HFFc6 (cell line): Measurements from ENCODE around the gene C2orf69. TPM values are rescaled to one million over a fixed set of nuclear protein-coding genes. Genes with fewer than 3 reads are reported as not detected.
A peak's percentile ranks its signal among the peaks of the same experiment; 100 is the strongest.

Experiments used
- DNase-seq: peaks from one replicate; pipeline ENCODE4 v3.0.0-alpha.2; 2018
- H3K27ac Mint-ChIP-seq: 2 replicates; pipeline ENCODE4 v1.8.0; 2020; ENCODE audit warnings: mild to moderate bottlenecking, mixed read lengths
- H3K27me3 Mint-ChIP-seq: 2 replicates; pipeline ENCODE4 v1.8.0; 2021; ENCODE audit warnings: mild to moderate bottlenecking, moderate library complexity, mixed read lengths; ENCODE audit not compliant: insufficient read depth
- H3K36me3 Mint-ChIP-seq: 2 replicates; pipeline ENCODE4 v1.8.0; 2021; ENCODE audit warnings: low read depth, mixed read lengths
- H3K4me1 Mint-ChIP-seq: 2 replicates; pipeline ENCODE4 v1.8.0; 2020; ENCODE audit warnings: low read depth, mixed read lengths
- H3K4me3 Mint-ChIP-seq: 2 replicates; pipeline ENCODE4 v1.8.0; 2020; ENCODE audit warnings: mild to moderate bottlenecking, moderate library complexity, mixed read lengths
- H3K9me3 Mint-ChIP-seq: 2 replicates; pipeline ENCODE4 v1.8.0; 2020; ENCODE audit warnings: mild to moderate bottlenecking, mixed read lengths
- total RNA-seq, 6 experiments: library from RNA; stranded (reverse); fragmentation: NEBNext Ultra II Directional; extraction: Animal tissue kit (Norgen Biotek cat#: 25700); gene quantifications; 2 replicates in 1 of 6; 3 replicates in 5 of 6; pipeline ENCODE4 v1.2.3, GENCODE V29; 2021
- TF ChIP-seq, protein P1 (sequence below): fragments of 200-600 bp; sonication (generic); IDR thresholded peaks from 2 replicates; pipeline ENCODE4 v1.5.0; 2021; ENCODE audit warnings: antibody characterized with exemption, mild to moderate bottlenecking

The C2orf69 gene
- total RNA-seq, 6 experiments from 2014 or later: 11.8 to 15.2 (median 14.4) TPM

DNA sequence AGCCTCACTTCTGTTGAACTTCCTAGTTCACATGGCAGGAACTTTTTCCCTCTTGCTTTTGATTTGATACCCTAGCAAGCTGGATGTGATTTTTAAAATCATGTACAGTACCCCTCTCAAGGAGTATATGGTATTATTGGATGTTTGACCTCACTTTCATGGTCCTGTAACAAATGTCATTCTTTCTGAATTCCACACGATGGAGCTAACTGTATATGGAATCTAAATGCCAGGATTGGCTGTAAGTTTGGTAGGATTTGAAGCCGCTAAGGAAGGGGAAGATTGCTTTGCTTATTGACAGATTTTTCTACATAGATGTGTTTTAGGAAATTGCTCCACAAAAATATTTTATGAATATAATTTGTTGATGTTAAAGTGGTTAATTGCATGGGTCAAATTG is 62.6 kb downstream of the C2orf69 start:
- no peaks in the 10 kb centered on the region for H3K27me3 Mint-ChIP-seq
- no peak overlapping the region for H3K4me3 Mint-ChIP-seq
- no peaks in the 10 kb centered on the region for H3K9me3 Mint-ChIP-seq
- no peak overlapping the region for H3K27ac Mint-ChIP-seq
- peaks cover 19% of the 10 kb centered on the region for H3K4me1 Mint-ChIP-seq
- no peaks in the 10 kb centered on the region for H3K36me3 Mint-ChIP-seq
- DNase-seq: peak; percentile 22
- TF ChIP-seq, protein P1, sequence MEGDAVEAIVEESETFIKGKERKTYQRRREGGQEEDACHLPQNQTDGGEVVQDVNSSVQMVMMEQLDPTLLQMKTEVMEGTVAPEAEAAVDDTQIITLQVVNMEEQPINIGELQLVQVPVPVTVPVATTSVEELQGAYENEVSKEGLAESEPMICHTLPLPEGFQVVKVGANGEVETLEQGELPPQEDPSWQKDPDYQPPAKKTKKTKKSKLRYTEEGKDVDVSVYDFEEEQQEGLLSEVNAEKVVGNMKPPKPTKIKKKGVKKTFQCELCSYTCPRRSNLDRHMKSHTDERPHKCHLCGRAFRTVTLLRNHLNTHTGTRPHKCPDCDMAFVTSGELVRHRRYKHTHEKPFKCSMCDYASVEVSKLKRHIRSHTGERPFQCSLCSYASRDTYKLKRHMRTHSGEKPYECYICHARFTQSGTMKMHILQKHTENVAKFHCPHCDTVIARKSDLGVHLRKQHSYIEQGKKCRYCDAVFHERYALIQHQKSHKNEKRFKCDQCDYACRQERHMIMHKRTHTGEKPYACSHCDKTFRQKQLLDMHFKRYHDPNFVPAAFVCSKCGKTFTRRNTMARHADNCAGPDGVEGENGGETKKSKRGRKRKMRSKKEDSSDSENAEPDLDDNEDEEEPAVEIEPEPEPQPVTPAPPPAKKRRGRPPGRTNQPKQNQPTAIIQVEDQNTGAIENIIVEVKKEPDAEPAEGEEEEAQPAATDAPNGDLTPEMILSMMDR: peak; percentile 78

DNA sequence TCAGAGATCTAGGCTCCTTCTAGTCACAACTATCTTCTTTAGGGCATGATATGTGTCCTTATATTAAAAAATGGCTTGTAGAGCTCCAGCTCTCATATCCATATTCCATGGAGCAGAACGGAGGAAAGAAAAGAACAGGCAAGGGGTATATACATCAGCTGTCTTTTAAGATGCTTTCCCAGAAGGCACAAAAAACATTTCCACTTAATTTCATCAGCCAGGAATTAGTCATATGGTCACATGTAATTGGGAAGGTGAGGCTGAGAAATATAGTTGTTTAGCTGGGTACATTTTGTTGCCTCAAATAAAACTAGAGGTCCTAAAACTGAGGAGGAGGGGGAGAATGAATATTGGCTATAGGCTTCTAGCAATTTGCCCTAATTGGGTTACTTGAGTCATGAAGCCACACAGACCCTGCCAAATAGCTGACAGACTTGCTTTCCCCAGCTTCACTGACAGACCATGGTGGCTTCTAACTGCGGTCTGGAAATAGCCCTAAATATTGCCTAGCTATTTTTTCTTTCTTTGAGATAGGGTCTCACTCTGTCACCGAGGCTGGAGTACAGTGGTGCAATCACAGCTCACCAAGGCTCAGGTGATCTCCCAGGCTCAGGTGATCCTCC is 64.3 kb downstream of the C2orf69 start:
- no peak for DNase-seq
- Mint-ChIP-seq H3K9me3 (no peaks in the 10 kb centered on the region), H3K27ac (no peak overlapping the region), H3K4me3 (no peak overlapping the region), H3K4me1 (peaks cover 31% of the 10 kb centered on the region), H3K27me3 (no peaks in the 10 kb centered on the region; the same call in 1 of the 2 replicates), H3K36me3 (no peaks in the 10 kb centered on the region)
- TF ChIP-seq, protein P1: no peak

Other genes with a start within 250 kb of the C2orf69 start
- gene FTCDNL1, start 60.1 kb upstream of the C2orf69 start, total RNA-seq: under 1 TPM; 0.43 to 0.80 (median 0.64) TPM
- gene TYW5, start 44.2 kb downstream of the C2orf69 start, total RNA-seq: 1 to 10 TPM; 4.0 to 5.8 (median 5.2) TPM
- gene MAIP1, start 44.3 kb downstream of the C2orf69 start, total RNA-seq: 10 to 100 TPM; 18.7 to 23.3 (median 20.4) TPM